HG02885 (cell line): ENCODE data around the gene S100A7A.
"Not testable (repeated sequence)": the region's sequence is repeated elsewhere in the genome, so short reads cannot be mapped to it uniquely, and the experiment has no call there.

ENCODE experiments used
- ATAC-seq: cut with Tn5 transposase; IDR thresholded peaks from one replicate; pipeline ENCODE4 v1.9.1; 2021; ENCODE audit warnings: mild to moderate bottlenecking; ENCODE audit not compliant: unreplicated experiment, poor library complexity

The S100A7A gene

GRCh38 chr1:153419436-153419793 lies 3.1 kb downstream of the S100A7A start:
- not testable (repeated sequence) for ATAC-seq

- no peak for ATAC-seq
These were observed 4.0 kb downstream of the S100A7A start for GRCh38 chr1:153420306-153420705.

- ATAC-seq: no peak
These were observed 6.2 kb downstream of the S100A7A start for GRCh38 chr1:153422450-153423068.

- ATAC-seq: no peak
These were observed 10.5 kb downstream of the S100A7A start for GRCh38 chr1:153426809-153427208.

GRCh38 chr1:153428073-153428638 lies 11.8 kb downstream of the S100A7A start:
- no peak for ATAC-seq

GRCh38 chr1:153428791-153429190 lies 12.5 kb downstream of the S100A7A start:
- ATAC-seq: no peak

GRCh38 chr1:153429266-153430165 lies 13.2 kb downstream of the S100A7A start:
- ATAC-seq: no peak

GRCh38 chr1:153430166-153430553 lies 13.8 kb downstream of the S100A7A start:
- no peak for ATAC-seq

GRCh38 chr1:153430561-153430960 lies 14.2 kb downstream of the S100A7A start:
- no peak for ATAC-seq

GRCh38 chr1:153431002-153431401 lies 14.7 kb downstream of the S100A7A start:
- no peak for ATAC-seq

GRCh38 chr1:153431427-153431826 lies 15.1 kb downstream of the S100A7A start:
- no peak for ATAC-seq

GRCh38 chr1:153431928-153432327 lies 15.6 kb downstream of the S100A7A start:
- no peak for ATAC-seq

- ATAC-seq: no peak
These were observed 16.8 kb downstream of the S100A7A start for GRCh38 chr1:153432874-153433681.

GRCh38 chr1:153434746-153435455 lies 18.6 kb downstream of the S100A7A start:
- ATAC-seq: no peak

- ATAC-seq: no peak
These were observed 20.9 kb downstream of the S100A7A start for GRCh38 chr1:153437236-153437635.

GRCh38 chr1:153438599-153438998 lies 22.3 kb downstream of the S100A7A start:
- no peak for ATAC-seq

GRCh38 chr1:153439273-153439672 lies 23.0 kb downstream of the S100A7A start:
- ATAC-seq: no peak

- ATAC-seq: no peak
These were observed 25.0 kb downstream of the S100A7A start for GRCh38 chr1:153441238-153441755.

- no peak for ATAC-seq
These were observed 27.2 kb downstream of the S100A7A start for GRCh38 chr1:153443486-153443885.

- ATAC-seq: no peak
These were observed 27.8 kb downstream of the S100A7A start for GRCh38 chr1:153444078-153444477.
